H1 (cell line): ENCODE data around the gene BROX. TPM values are rescaled to one million over a fixed set of nuclear protein-coding genes. Genes with fewer than 3 reads are reported as not detected.

ENCODE experiments used
- FOSL1 ChIP-seq: IDR thresholded peaks from 2 replicates; pipeline ENCODE4 v1.6.1; 2011; ENCODE audit warnings: mild to moderate bottlenecking, low read depth, low read length, moderate library complexity; ENCODE audit not compliant: insufficient read depth
- TEAD4 ChIP-seq: IDR thresholded peaks from 2 replicates; pipeline ENCODE4 v1.6.1; 2012; ENCODE audit warnings: low read depth, low read length, inconsistent platforms, mixed read lengths
- polyA plus RNA-seq, 7 experiments: library from polyadenylated mRNA; depleted of rRNA in 3 of 7; stranded (reverse) in 5 of 7; unstranded in 2 of 7; fragments of >200 nt in 5 of 7; fragments of 200-250 nt in 2 of 7; gene quantifications; 1 replicate in 5 of 7; 2 replicates in 1 of 7; 4 replicates in 1 of 7; pipeline versions ENCODE4 v1.2.1 to v1.2.3, GENCODE V29; 2011 to 2013; ENCODE audit warnings: missing spikeins in 2 of 7, mixed read lengths in 2 of 7
- total RNA-seq: library from RNA; stranded (reverse); fragmentation: NEBNext Ultra II Directional; extraction: Animal tissue kit (Norgen Biotek cat#: 25700); gene quantifications from 2 replicates; pipeline ENCODE4 v1.2.1, GENCODE V29; 2021

Gene BROX
- total and polyA plus RNA-seq, 2 of the 8 experiments (the other 6 are each of a cell fraction or from before 2014, with no cell fraction given): 3.8 to 26.7 TPM

DNA sequence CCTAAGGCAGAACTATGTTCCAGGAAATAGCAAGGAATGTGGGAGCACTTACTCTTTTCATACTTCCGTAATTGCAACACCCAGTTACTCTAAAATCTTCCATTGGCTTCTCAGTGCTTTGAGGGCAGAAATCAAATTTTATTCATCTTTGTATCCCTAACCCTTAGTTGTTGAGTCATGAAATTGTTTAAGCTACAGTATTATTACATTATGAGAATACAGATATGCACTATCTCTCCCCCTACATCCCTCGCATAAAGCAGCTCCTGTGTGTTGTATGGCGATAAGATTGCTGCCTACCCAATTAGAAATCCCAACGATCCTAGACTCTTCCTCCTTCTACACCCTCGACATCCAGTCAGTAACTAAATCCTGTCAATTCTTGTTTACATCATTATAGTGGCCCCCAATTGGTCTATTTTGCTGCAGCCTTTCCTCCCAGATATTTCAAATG is 2.6 kb upstream of the BROX start (continued):
- TF ChIP-seq FOSL1 (no peak), TEAD4 (no peak)
